22Rv1 (cell line): ENCODE measurements around the gene PLSCR2.

ENCODE experiments used
- ZFX ChIP-seq: fragments of 450-650 bp; IDR thresholded peaks from 2 replicates; pipeline ENCODE4 v1.6.1; 2017; ENCODE audit warnings: antibody characterized with exemption, borderline replicate concordance
- TF ChIP-seq, protein P1 (sequence below): fragments of 450-650 bp; IDR thresholded peaks from 2 replicates; pipeline ENCODE4 v1.5.1; 2017; ENCODE audit warnings: mild to moderate bottlenecking

DNA sequence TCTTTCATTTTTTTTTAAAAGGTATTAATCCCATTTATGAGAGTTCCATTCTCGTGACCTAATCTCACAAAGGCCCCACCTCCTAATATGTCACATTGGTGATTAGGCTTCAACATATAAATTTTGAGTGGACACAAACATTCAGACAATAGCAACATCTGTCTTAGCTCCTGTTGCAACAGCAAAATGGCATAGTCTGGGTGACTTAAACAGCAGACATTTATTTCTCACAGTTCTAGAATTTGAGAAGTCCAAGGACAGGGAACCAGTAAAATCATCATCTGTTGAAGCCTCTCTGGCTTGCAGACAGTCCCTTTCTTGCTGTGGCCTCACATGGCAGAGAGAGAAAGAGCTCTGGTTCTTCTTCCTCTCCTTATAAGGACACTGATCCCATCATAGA, 3.2 kb upstream of the PLSCR2 start:
- TF ChIP-seq, protein P1, sequence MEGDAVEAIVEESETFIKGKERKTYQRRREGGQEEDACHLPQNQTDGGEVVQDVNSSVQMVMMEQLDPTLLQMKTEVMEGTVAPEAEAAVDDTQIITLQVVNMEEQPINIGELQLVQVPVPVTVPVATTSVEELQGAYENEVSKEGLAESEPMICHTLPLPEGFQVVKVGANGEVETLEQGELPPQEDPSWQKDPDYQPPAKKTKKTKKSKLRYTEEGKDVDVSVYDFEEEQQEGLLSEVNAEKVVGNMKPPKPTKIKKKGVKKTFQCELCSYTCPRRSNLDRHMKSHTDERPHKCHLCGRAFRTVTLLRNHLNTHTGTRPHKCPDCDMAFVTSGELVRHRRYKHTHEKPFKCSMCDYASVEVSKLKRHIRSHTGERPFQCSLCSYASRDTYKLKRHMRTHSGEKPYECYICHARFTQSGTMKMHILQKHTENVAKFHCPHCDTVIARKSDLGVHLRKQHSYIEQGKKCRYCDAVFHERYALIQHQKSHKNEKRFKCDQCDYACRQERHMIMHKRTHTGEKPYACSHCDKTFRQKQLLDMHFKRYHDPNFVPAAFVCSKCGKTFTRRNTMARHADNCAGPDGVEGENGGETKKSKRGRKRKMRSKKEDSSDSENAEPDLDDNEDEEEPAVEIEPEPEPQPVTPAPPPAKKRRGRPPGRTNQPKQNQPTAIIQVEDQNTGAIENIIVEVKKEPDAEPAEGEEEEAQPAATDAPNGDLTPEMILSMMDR: no peak
- TF ChIP-seq ZFX: no peak
